GM23338 (cell line): ENCODE measurements around the gene CTDP1.

Experiments used
- CREB1 ChIP-seq: fragments of 250-450 bp; sonication (Bioruptor Pico); IDR thresholded peaks from 2 replicates; pipeline ENCODE4 v1.5.0; 2020; ENCODE audit warnings: low read depth, mild to moderate bottlenecking, moderate library complexity
- CTCF ChIP-seq, 2 experiments: fragments of 200-600 bp in 1 of 2; sonication (generic) in 1 of 2; conservative IDR thresholded peaks; 2 replicates each; pipeline versions ENCODE4 v1.5.1 to v1.6.1; 2016 to 2017; ENCODE audit warnings: antibody characterized with exemption in 2 of 2, low read depth in 2 of 2, mild to moderate bottlenecking in 2 of 2, moderate library complexity in 1 of 2
- EZH2 ChIP-seq: fragments of 200-600 bp; sonication (generic); IDR thresholded peaks from one replicate; pipeline ENCODE4 v1.8.0; 2017; ENCODE audit warnings: antibody characterized with exemption, mild to moderate bottlenecking, low read depth; ENCODE audit not compliant: unreplicated experiment
- EZH2phosphoT487 ChIP-seq: fragments of 200-600 bp; sonication (generic); IDR thresholded peaks from one replicate; pipeline ENCODE4 v1.8.1; 2018; ENCODE audit warnings: antibody characterized with exemption; ENCODE audit not compliant: unreplicated experiment
- NANOG ChIP-seq: IDR thresholded peaks from 2 replicates; pipeline ENCODE4 v1.6.1; 2016; ENCODE audit warnings: antibody characterized with exemption, borderline replicate concordance
- POLR2AphosphoS5 ChIP-seq: IDR thresholded peaks from 2 replicates; pipeline ENCODE4 v1.6.1; 2016; ENCODE audit warnings: antibody characterized with exemption, low read depth
- STAT1 ChIP-seq: IDR thresholded peaks from one replicate; pipeline ENCODE4 v1.6.1; 2016; ENCODE audit warnings: antibody characterized with exemption; ENCODE audit not compliant: unreplicated experiment
- ZNF114 ChIP-seq: fragments of 250-450 bp; sonication (Bioruptor Pico); IDR thresholded peaks from 2 replicates; pipeline ENCODE4 v1.5.0; 2020; ENCODE audit warnings: mild to moderate bottlenecking, moderate library complexity
- ZNF331 ChIP-seq: fragments of 250-450 bp; sonication (Bioruptor Pico); IDR thresholded peaks from 2 replicates; pipeline ENCODE4 v1.5.0; 2020; ENCODE audit warnings: low read depth, mild to moderate bottlenecking, moderate library complexity
- TF ChIP-seq, protein P1 (sequence below): IDR thresholded peaks from one replicate; pipeline ENCODE4 v1.6.1; 2018; ENCODE audit warnings: antibody characterized with exemption; ENCODE audit not compliant: unreplicated experiment
- TF ChIP-seq, protein P2 (sequence below): IDR thresholded peaks from 2 replicates; pipeline ENCODE4 v1.6.1; 2016; ENCODE audit warnings: antibody characterized with exemption

- TF ChIP-seq CTCF (conservative IDR thresholded peaks at IDR 0.05; ENCODE audit: low read depth in 2 of 2) (no peak), EZH2 (peak; percentile 67), POLR2AphosphoS5 (no peak), ZNF331 (no peak), CREB1 (no peak), EZH2phosphoT487 (no peak), NANOG (no peak), ZNF114 (CRISPR knock-in tag) (no peak), STAT1 (no peak)
- TF ChIP-seq, protein P1, sequence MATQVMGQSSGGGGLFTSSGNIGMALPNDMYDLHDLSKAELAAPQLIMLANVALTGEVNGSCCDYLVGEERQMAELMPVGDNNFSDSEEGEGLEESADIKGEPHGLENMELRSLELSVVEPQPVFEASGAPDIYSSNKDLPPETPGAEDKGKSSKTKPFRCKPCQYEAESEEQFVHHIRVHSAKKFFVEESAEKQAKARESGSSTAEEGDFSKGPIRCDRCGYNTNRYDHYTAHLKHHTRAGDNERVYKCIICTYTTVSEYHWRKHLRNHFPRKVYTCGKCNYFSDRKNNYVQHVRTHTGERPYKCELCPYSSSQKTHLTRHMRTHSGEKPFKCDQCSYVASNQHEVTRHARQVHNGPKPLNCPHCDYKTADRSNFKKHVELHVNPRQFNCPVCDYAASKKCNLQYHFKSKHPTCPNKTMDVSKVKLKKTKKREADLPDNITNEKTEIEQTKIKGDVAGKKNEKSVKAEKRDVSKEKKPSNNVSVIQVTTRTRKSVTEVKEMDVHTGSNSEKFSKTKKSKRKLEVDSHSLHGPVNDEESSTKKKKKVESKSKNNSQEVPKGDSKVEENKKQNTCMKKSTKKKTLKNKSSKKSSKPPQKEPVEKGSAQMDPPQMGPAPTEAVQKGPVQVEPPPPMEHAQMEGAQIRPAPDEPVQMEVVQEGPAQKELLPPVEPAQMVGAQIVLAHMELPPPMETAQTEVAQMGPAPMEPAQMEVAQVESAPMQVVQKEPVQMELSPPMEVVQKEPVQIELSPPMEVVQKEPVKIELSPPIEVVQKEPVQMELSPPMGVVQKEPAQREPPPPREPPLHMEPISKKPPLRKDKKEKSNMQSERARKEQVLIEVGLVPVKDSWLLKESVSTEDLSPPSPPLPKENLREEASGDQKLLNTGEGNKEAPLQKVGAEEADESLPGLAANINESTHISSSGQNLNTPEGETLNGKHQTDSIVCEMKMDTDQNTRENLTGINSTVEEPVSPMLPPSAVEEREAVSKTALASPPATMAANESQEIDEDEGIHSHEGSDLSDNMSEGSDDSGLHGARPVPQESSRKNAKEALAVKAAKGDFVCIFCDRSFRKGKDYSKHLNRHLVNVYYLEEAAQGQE = no peak
- TF ChIP-seq, protein P2, sequence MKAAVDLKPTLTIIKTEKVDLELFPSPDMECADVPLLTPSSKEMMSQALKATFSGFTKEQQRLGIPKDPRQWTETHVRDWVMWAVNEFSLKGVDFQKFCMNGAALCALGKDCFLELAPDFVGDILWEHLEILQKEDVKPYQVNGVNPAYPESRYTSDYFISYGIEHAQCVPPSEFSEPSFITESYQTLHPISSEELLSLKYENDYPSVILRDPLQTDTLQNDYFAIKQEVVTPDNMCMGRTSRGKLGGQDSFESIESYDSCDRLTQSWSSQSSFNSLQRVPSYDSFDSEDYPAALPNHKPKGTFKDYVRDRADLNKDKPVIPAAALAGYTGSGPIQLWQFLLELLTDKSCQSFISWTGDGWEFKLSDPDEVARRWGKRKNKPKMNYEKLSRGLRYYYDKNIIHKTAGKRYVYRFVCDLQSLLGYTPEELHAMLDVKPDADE = no peak
Observed at GRCh38 chr18:79787865-79788733, 108.5 kb downstream of the CTDP1 start.
